Activated CD4-positive, CD25-positive, alpha-beta regulatory T cell treated with anti-CD3 and anti-CD28 coated beads, Interleukin-2, amount 50 U/mL, for 24 hours (primary cell): Measurements from ENCODE around the gene RTCA.
"Not testable (repeated sequence)": the region's sequence is repeated elsewhere in the genome, so short reads cannot be mapped to it uniquely, and the experiment has no call there.

Experiments used
- ATAC-seq, 2 donors: fragments of 150-1000 bp; cut with Tn5 transposase; one replicate each; pipeline ENCODE4 v1.10.0; 2021; ENCODE audit warnings: mild to moderate bottlenecking in 1 of 2, moderate library complexity in 1 of 2

The RTCA gene

GRCh38 chr1:100265931-100266740, at the start of gene RTCA:
TSS of gene RTCA (plus strand) at chr1:100266216. CDS start at chr1:100266376, 160 bp downstream.
- peak; percentile 97 for ATAC-seq

- ATAC-seq: no peak
These were observed 48.2 kb upstream of the RTCA start for GRCh38 chr1:100217834-100218233.

- no peak for ATAC-seq
These were observed 46.6 kb upstream of the RTCA start for GRCh38 chr1:100219457-100219856.

- ATAC-seq: no peak
These were observed 46.1 kb upstream of the RTCA start for GRCh38 chr1:100219883-100220282.

GRCh38 chr1:100222428-100222827, 43.6 kb upstream of the RTCA start:
- no peak for ATAC-seq

- no peak for ATAC-seq
These were observed 36.2 kb upstream of the RTCA start for GRCh38 chr1:100229681-100230443.

GRCh38 chr1:100230765-100231164, 35.3 kb upstream of the RTCA start:
- peak; percentile 73 to 93 for ATAC-seq

GRCh38 chr1:100231721-100232120, 34.3 kb upstream of the RTCA start:
- ATAC-seq: no peak

GRCh38 chr1:100232156-100232555, 33.9 kb upstream of the RTCA start:
- ATAC-seq: no peak

- not testable (repeated sequence) for ATAC-seq
These were observed 32.5 kb upstream of the RTCA start for GRCh38 chr1:100233566-100233965.

GRCh38 chr1:100234432-100234831, 31.6 kb upstream of the RTCA start:
- ATAC-seq: no peak

GRCh38 chr1:100237091-100237490, 28.9 kb upstream of the RTCA start:
- no peak for ATAC-seq

GRCh38 chr1:100239961-100240360, 26.1 kb upstream of the RTCA start:
- no peak for ATAC-seq

- no peak for ATAC-seq
These were observed 25.4 kb upstream of the RTCA start for GRCh38 chr1:100240631-100241030.

- ATAC-seq: no peak
These were observed 19.3 kb upstream of the RTCA start for GRCh38 chr1:100246738-100247137.

GRCh38 chr1:100249155-100249536, 16.9 kb upstream of the RTCA start:
- ATAC-seq: no peak

GRCh38 chr1:100249537-100250257, 16.3 kb upstream of the RTCA start, which contains the start of gene DBT:
TSS of gene DBT (minus strand) at chr1:100249834. CDS start at chr1:100249820, 14 bp downstream.
- ATAC-seq: peak; percentile 100

GRCh38 chr1:100250264-100250663, 15.8 kb upstream of the RTCA start:
- ATAC-seq: no peak

GRCh38 chr1:100250807-100251206, 15.2 kb upstream of the RTCA start:
- ATAC-seq: no peak

- ATAC-seq: no peak
These were observed 13.1 kb upstream of the RTCA start for GRCh38 chr1:100252901-100253300.

- ATAC-seq: no peak
These were observed 12.5 kb upstream of the RTCA start for GRCh38 chr1:100253552-100253951.

- ATAC-seq: not testable (repeated sequence)
These were observed 9.7 kb upstream of the RTCA start for GRCh38 chr1:100256273-100256672.

- ATAC-seq: not testable (repeated sequence)
These were observed 7.6 kb upstream of the RTCA start for GRCh38 chr1:100258427-100258826.
